GM18868 (cell line): ENCODE measurements around the gene OR8A1.
"Not testable (repeated sequence)": the region's sequence is repeated elsewhere in the genome, so short reads cannot be mapped to it uniquely, and the experiment has no call there.

Experiments
- ATAC-seq: cut with Tn5 transposase; IDR thresholded peaks from one replicate; pipeline ENCODE4 v1.9.1; 2021; ENCODE audit warnings: mild to moderate bottlenecking, moderate library complexity; ENCODE audit not compliant: unreplicated experiment

The OR8A1 gene

DNA sequence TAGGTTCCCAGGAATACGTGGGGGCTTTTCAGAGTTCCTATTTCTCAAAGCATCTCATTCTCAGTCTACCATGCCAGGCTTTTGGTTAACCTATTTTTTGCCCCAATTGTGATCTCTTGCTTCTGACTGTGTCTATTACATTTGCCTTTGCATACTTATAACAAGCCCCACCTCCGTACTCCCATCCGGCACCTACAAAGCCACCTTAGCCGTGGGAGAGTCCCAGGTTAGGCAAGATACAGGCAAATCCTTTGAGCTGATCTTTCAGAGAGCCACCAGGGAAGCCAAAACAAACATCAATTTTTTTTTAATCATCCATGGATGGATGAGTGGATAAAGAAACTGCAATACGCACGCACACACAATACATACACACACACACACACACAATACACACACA, 22.8 kb downstream of the OR8A1 start:
- ATAC-seq: no peak

- no peak for ATAC-seq
Observed at GRCh38 chr11:124595302-124595701, 25.5 kb downstream of the OR8A1 start.

GRCh38 chr11:124597626-124598025, 27.8 kb downstream of the OR8A1 start:
- no peak for ATAC-seq

- ATAC-seq: no peak
Observed at GRCh38 chr11:124600621-124601320, 31.0 kb downstream of the OR8A1 start.

DNA sequence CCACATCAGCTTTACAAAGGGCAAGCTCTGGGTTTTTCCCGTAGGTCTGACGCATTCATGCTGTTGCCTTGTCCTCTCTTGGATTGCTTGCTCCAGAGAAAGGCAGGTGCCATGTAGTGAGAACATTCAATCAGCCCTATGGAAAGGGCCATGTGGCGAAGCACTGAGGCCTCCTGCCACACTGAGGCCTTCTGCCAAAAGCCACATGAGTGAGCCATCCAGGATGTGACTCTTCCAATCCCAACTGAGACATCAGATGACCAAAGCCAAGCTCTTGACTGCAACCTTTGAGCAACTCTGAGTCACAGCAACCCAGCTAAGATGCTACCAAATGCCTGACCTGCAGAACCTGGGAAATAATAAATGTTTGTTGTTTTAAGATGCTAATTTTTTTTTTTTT, 32.4 kb downstream of the OR8A1 start:
- no peak for ATAC-seq

GRCh38 chr11:124602723-124603122, 32.9 kb downstream of the OR8A1 start:
- not testable (repeated sequence) for ATAC-seq

DNA sequence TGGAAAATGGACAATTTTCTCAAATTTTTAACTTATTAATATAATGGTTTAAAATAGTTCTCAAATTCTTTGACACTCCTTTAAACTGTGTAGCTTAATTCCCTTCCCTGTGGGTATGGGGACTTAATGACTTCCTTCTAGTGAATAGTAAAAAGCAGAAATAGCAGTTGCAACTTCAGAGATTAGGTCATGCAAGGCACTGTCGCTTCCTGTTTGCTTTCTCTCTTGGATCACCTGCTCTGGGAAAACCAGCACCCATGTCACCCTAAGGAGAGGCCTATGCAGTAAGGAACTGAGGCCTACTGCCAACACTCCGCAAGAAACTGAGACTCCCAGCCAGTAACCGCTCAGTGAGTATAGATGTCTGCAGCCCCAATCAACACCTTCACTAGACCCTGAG, 35.9 kb downstream of the OR8A1 start:
- ATAC-seq: no peak

DNA sequence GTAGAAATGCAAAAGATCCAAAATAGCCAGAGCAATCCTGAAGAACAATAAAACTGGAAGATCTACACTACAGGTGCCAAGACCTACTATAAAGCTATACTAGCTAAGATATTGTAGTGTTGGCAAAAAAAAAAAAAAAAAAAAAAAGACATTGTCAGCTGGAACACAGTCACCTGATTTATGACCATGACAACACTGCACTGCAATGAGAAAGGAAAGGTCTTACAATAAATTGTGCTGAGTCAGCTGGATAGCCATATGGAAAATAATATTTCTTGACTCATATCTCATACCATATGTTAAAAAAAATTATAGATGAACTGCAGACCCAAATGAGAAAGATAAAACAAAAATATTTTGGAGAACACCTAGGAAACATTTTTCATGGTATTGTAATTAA, 38.4 kb downstream of the OR8A1 start:
- no peak for ATAC-seq

GRCh38 chr11:124610295-124610694, 40.5 kb downstream of the OR8A1 start:
- ATAC-seq: no peak

GRCh38 chr11:124611064-124611463, 41.3 kb downstream of the OR8A1 start, which contains the start of gene PANX3:
PANX3 (plus strand) TSS chr11:124611428; CDS start chr11:124611557, 129 bp downstream.
- ATAC-seq: no peak

DNA sequence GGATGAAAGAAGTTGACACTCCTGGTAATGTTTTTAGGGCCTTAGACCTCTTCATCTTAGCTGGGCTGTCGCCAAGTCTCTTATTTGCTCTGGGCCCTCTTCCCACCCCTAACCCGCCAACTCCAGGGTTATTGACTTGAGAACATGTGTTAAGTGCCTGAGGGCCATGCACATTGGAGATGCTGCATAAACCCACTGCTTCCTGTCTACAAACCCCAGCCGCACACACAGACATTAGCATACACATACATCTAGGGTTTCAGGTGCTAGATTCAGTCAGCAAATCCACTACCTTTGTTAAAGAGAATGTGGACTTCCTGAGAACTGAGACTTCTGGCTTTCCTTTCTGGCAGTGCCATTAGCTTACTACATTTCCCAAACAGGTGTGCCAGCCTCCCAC, 42.2 kb downstream of the OR8A1 start:
- ATAC-seq: peak; percentile 66

GRCh38 chr11:124612567-124613246, 42.9 kb downstream of the OR8A1 start:
- ATAC-seq: no peak

- ATAC-seq: no peak
Observed at GRCh38 chr11:124618863-124619262, 49.1 kb downstream of the OR8A1 start.
